Measurements from ENCODE around the gene SPO11. TPM values are rescaled to one million over a fixed set of nuclear protein-coding genes. Genes with fewer than 3 reads are reported as not detected.
"Not testable (repeated sequence)": the region's sequence is repeated elsewhere in the genome, so short reads cannot be mapped to it uniquely, and the experiment has no call there.

Gene SPO11
- total RNA-seq, 1 experiment from 2014 or later = not detected

DNA sequence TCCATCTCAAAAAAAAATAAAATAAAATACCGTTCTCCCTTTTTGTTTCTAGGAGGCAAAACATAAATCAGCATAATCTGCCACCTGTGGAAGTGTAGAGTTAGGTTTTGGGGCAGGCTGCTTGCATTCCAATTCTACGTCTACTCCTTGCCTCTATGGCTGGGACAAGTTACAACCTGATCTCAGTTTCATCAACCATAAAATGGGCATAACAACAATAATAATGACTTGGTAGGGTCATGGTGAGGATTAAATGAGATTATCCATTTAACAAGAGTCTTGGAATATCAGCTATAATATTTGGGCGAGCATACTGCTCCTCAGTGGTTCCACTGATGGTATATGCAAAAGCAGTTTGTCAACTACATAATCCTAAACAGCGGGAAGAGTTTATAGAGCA, 17.8 kb downstream of the SPO11 start:
- no TSS peak for BruUV-seq (replicated peaks)
- Histone ChIP-seq H2AFZ (ENCODE audit: low read depth, low read length, poor library complexity, severe bottlenecking) (no peak overlapping the region), H3K9me2 (ENCODE audit: insufficient read depth) (no peaks in the 10 kb centered on the region), H3K27me3 (ENCODE audit: insufficient read depth, low read length) (no peaks in the 10 kb centered on the region), H3K79me2 (ENCODE audit: insufficient read depth, low read length) (no peaks in the 10 kb centered on the region; the same call in none of the 2 replicates), H3K4me3 (replicated peaks in 1 of 2; ENCODE audit: low read depth in 1 of 2, low read length in 2 of 2) (no peak overlapping the region), H4K20me1 (ENCODE audit: insufficient read depth) (no peaks in the 10 kb centered on the region), H3K36me3 (ENCODE audit: control insufficient read depth in 1 of 2, insufficient read depth in 2 of 2, low read length in 2 of 2) (peaks cover 0 to under 1% of the 10 kb centered on the region in 2 experiments; a peak in 1 of 4 replicates), H3K9ac (ENCODE audit: low read length) (no peak overlapping the region), H3K4me2 (ENCODE audit: low read length) (no peak overlapping the region), H3K27ac (ENCODE audit: low read depth, low read length) (no peak overlapping the region), H3K9me3 (ENCODE audit: control insufficient read depth in 1 of 2, insufficient read depth in 1 of 2, low read depth in 1 of 2, low read length in 2 of 2) (no peaks in the 10 kb centered on the region), H3K4me1 (ENCODE audit: control insufficient read depth in 1 of 2, insufficient read depth in 2 of 2, low read length in 2 of 2) (peaks cover 7 to 14% of the 10 kb centered on the region in 2 experiments)
- POLR2A ChIA-PET = interaction anchor here (1.6 kb wide), 1 partner anchor 257 kb away, joined by 4 read pairs; no protein-coding TSS in a partner anchor
- intact Hi-C loops (cut with micrococcal nuclease) = no loop called here
- DNase-seq (ENCODE audit: low read depth, low spot score) (no peak), ATAC-seq (no peak)
- CTCF ChIA-PET = interaction anchor here (3.1 to 3.2 kb wide), 2 partner anchors 15 to 256 kb away, joined by 20 to 21 read pairs; no protein-coding TSS in a partner anchor
- TF ChIP-seq TCF7L2 (IDR thresholded peaks at IDR 0.05; ENCODE audit: borderline replicate concordance, extremely low read depth, insufficient read depth, insufficient read length) (no peak), POLR2A (IDR thresholded peaks at IDR 0.05; ENCODE audit: borderline replicate concordance, extremely low read depth, insufficient read depth, insufficient read length) (no peak), ZFX (IDR thresholded peaks at IDR 0.05) (no peak), SRF (IDR thresholded peaks at IDR 0.05; ENCODE audit: low read depth) (no peak), FOSL1 (IDR thresholded peaks at IDR 0.05; ENCODE audit: low read depth) (no peak), SIN3A (IDR thresholded peaks at IDR 0.05; ENCODE audit: low read depth) (no peak), MAX (IDR thresholded peaks at IDR 0.05) (no peak), EGR1 (IDR thresholded peaks at IDR 0.05; ENCODE audit: low read depth) (no peak)
- TF ChIP-seq, protein P1, sequence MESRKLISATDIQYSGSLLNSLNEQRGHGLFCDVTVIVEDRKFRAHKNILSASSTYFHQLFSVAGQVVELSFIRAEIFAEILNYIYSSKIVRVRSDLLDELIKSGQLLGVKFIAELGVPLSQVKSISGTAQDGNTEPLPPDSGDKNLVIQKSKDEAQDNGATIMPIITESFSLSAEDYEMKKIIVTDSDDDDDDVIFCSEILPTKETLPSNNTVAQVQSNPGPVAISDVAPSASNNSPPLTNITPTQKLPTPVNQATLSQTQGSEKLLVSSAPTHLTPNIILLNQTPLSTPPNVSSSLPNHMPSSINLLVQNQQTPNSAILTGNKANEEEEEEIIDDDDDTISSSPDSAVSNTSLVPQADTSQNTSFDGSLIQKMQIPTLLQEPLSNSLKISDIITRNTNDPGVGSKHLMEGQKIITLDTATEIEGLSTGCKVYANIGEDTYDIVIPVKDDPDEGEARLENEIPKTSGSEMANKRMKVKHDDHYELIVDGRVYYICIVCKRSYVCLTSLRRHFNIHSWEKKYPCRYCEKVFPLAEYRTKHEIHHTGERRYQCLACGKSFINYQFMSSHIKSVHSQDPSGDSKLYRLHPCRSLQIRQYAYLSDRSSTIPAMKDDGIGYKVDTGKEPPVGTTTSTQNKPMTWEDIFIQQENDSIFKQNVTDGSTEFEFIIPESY (IDR thresholded peaks at IDR 0.05; ENCODE audit: extremely low read depth, insufficient replicate concordance, low read length) = no peak
- RAD21 ChIA-PET (ENCODE audit: low non-redundant PET in 1 of 2, low total read pairs in 2 of 2, uncharacterized antibody in 2 of 2, unreplicated experiment in 2 of 2) = no interaction called here

DNA sequence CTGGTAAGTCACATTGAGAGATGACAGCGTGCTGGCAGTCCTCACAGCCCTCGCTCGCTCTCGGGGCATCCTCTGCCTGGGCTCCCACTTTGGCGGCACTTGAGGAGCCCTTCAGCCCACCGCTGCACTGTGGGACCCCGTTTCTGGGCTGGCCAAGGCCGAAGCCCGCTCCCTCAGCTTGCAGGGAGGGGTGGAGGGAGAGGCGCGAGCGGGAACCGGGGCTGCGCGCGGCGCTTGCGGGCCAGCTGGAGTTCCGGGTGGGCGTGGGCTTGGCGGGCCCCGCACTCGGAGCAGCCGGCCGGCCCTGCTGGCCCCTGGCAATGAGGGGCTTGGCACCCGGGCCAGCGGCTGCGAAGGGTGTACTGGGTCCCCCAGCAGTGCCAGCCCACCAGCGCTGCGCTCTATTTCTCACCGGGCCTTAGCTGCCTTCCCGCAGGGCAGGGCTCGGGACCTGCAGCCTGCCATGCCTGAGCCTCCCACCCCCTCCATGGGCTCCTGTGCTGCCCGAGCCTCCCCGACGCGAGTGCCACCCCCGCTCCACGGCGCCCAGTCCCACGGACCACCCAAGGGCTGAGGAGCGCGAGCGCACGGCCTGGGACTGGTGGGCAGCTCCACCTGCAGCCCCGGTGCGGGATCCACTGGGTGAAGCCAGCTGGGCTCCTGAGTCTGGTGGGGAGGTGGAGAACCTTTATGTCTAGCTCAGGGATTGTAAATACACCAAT, 18.8 kb downstream of the SPO11 start:
- H3K27me3 ChIP-seq (ENCODE audit: insufficient read depth, low read length); BruUV-seq (replicated peaks); ATAC-seq; H3K79me2 ChIP-seq (ENCODE audit: insufficient read depth, low read length); POLR2A ChIA-PET; DNase-seq (ENCODE audit: low read depth, low spot score); H3K9ac ChIP-seq (ENCODE audit: low read length); H3K9me2 ChIP-seq (ENCODE audit: insufficient read depth); H2AFZ ChIP-seq (ENCODE audit: low read depth, low read length, poor library complexity, severe bottlenecking); intact Hi-C loops (cut with micrococcal nuclease); H3K9me3 ChIP-seq (ENCODE audit: control insufficient read depth in 1 of 2, insufficient read depth in 1 of 2, low read depth in 1 of 2, low read length in 2 of 2); H3K4me3 ChIP-seq (replicated peaks in 1 of 2; ENCODE audit: low read depth in 1 of 2, low read length in 2 of 2); H3K4me2 ChIP-seq (ENCODE audit: low read length); H4K20me1 ChIP-seq (ENCODE audit: insufficient read depth); H3K27ac ChIP-seq (ENCODE audit: low read depth, low read length): not testable (repeated sequence)
- Histone ChIP-seq H3K4me1 (ENCODE audit: control insufficient read depth in 1 of 2, insufficient read depth in 2 of 2, low read length in 2 of 2) (peaks cover 9 to 17% of the 10 kb centered on the region in 2 experiments), H3K36me3 (ENCODE audit: control insufficient read depth in 1 of 2, insufficient read depth in 2 of 2, low read length in 2 of 2) (peaks cover 8 to 11% of the 10 kb centered on the region in 2 experiments; a peak in 3 of 4 replicates)
- RAD21 ChIA-PET (ENCODE audit: low non-redundant PET in 1 of 2, low total read pairs in 2 of 2, uncharacterized antibody in 2 of 2, unreplicated experiment in 2 of 2) = interaction anchor here in 1 of 2 experiments (0.9 to 1.4 kb wide), 2 partner anchors 257 to 258 kb away, joined by 3 to 4 read pairs; no protein-coding TSS in a partner anchor
- CTCF ChIA-PET = interaction anchor here (0.6 to 3.2 kb wide), 3 partner anchors 16 to 257 kb away, joined by 3 to 21 read pairs (median 20); no protein-coding TSS in a partner anchor
